Mesendoderm (in vitro differentiated cells): ENCODE data around the gene ANKS1A.

Experiments
- DNase-seq: peaks from one replicate; pipeline ENCODE4 v3.0.0; 2013
- H2AK5ac ChIP-seq: 2 replicates; pipeline ENCODE4 v1.6.1; 2013; ENCODE audit warnings: low read length, inconsistent platforms
- H2BK120ac ChIP-seq: 2 replicates; pipeline ENCODE4 v1.6.1; 2013; ENCODE audit warnings: low read depth, mild to moderate bottlenecking, low read length, moderate library complexity, mixed read lengths
- H2BK15ac ChIP-seq: replicated peaks from 2 replicates; pipeline ENCODE4 v1.6.1; 2013; ENCODE audit warnings: low read depth, mild to moderate bottlenecking, moderate library complexity
- H2BK5ac ChIP-seq: 2 replicates; pipeline ENCODE4 v1.6.1; 2013; ENCODE audit warnings: low read length, inconsistent platforms
- H3K18ac ChIP-seq: 2 replicates; pipeline ENCODE4 v1.6.1; 2013; ENCODE audit warnings: mild to moderate bottlenecking, low read length, mixed read lengths
- H3K23ac ChIP-seq: one replicate; pipeline ENCODE4 v1.6.1; 2013; ENCODE audit warnings: low read length
- H3K27ac ChIP-seq: 2 replicates; pipeline ENCODE4 v1.5.1; 2013; ENCODE audit warnings: low read depth, mild to moderate bottlenecking, inconsistent platforms, low read length, moderate library complexity
- H3K27me3 ChIP-seq: 2 replicates; pipeline ENCODE4 v1.6.1; 2013; ENCODE audit warnings: low read length, control low read depth, mild to moderate bottlenecking, inconsistent platforms; ENCODE audit not compliant: insufficient read depth, poor library complexity
- H3K36me3 ChIP-seq: 2 replicates; pipeline ENCODE4 v1.6.1; 2013; ENCODE audit warnings: low read length, inconsistent platforms; ENCODE audit not compliant: control insufficient read depth, insufficient read depth
- H3K4ac ChIP-seq: one replicate; pipeline ENCODE4 v1.6.1; 2013; ENCODE audit warnings: low read depth, mild to moderate bottlenecking, low read length, moderate library complexity
- H3K4me1 ChIP-seq: 2 replicates; pipeline ENCODE4 v1.6.1; 2013; ENCODE audit warnings: low read depth, low read length, inconsistent platforms; ENCODE audit not compliant: control insufficient read depth
- H3K4me2 ChIP-seq: 2 replicates; pipeline ENCODE4 v1.6.1; 2013; ENCODE audit warnings: low read length
- H3K4me3 ChIP-seq: 2 replicates; pipeline ENCODE4 v1.5.1; 2013; ENCODE audit warnings: mild to moderate bottlenecking, low read length
- H3K56ac ChIP-seq: one replicate; pipeline ENCODE4 v1.6.1; 2013; ENCODE audit warnings: low read length
- H3K79me1 ChIP-seq: 2 replicates; pipeline ENCODE4 v1.6.1; 2013; ENCODE audit warnings: low read length, inconsistent platforms
- H3K79me2 ChIP-seq: 2 replicates; pipeline ENCODE4 v1.6.1; 2013; ENCODE audit warnings: mild to moderate bottlenecking, low read length; ENCODE audit not compliant: control insufficient read depth, insufficient read depth
- H3K9ac ChIP-seq: 2 replicates; pipeline ENCODE4 v1.6.1; 2013; ENCODE audit warnings: low read length, inconsistent platforms
- H4K5ac ChIP-seq: one replicate; pipeline ENCODE4 v1.6.1; 2013; ENCODE audit warnings: low read length
- H4K8ac ChIP-seq: one replicate; pipeline ENCODE4 v1.6.1; 2013; ENCODE audit warnings: low read depth, mild to moderate bottlenecking, control low read depth, low read length, moderate library complexity
- WGBS: extraction: QIAGEN DNeasy Blood & Tissue Kit; methylation state at CpG from one replicate; pipeline ENCODE4 v1.1.7; 2013; ENCODE audit warnings: low lambda C conversion rate, missing lambda C conversion rate; ENCODE audit not compliant: insufficient coverage; ENCODE audit errors: extremely low coverage; 5-methylcytosine and 5-hydroxymethylcytosine counted together

The ANKS1A gene

DNA sequence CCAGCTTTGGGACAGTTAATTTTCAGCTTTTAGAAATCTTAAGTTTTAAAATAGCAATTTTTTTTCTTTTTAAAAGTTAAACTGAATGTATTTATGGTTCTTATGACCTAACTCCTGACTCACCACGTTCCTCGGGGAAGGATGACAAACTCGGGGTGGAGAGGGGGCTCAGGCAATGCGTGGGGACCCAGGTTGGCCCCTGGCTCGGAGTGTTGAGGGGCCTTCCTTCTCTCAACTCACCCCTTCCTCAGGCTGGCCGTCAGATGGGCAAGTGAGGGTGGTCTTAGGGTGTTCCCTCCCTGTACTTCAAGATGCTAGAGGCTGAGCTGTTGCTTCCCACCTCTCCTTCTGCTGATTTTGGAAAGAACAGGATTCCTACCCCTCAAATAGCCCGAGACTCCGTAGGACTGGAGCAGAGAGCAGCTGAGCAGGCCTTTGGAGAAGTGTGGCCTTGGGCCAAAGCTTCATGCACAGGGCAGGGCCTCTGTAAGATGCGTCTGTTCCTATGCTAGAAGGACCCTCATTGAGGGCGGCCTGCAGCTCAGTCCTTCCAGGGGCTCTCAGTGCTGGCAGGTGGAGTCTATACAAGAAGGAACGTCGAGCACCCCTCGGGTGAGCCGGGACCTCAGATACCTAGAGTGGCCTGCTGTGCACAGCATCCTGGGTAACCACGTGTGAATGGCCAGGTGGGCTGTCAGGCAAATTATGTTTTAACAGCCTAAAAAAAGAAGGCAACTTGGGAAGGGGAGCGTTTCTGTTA lies 172.8 kb downstream of the ANKS1A start:
- DNase-seq, result no peak
- no CpG with 5 or more reads among the region's 16 CpGs for WGBS
- no peak overlapping the region for H4K8ac ChIP-seq

DNA sequence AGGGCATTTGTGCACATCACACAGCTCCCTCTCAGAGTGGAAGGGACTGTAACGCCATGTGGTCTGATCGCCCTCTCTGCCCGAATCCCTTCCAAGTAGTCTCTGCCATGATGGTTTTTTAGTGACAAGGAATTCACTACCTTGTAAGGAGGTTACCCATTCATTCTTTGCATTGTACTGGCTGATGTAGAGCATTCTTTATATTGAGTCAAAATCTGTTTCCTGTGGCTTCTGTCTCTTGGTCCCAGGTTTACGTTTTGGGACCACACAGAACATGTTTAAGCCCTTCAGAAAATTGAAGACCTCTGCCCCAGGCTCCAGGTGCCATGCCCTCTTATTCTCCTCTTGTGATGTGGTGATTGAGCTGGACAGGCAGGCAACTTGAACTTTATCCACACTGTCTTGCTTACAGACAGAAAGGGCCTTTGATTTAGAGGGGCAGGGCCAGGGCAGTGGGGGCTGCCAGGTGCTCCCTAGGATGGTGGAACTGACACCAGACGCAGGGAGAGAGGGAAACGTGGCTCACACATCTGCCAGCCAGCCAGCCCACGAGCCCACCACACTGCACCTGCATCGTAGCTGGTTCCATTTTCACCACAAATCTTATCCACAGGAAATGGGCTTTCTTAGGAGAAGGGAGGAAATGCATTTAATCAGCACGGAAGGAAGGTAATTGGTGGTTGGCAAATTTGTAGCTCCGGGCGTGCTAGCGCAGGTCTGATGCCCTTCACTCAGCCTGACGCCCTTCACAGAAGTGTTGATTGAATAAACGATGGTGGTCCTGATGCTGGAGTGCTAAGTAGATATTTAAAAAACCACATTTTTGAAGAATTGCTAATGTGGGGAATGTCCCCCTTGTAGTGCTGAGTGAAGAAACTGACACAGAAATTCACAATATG lies 173.9 kb downstream of the ANKS1A start:
- H3K27ac ChIP-seq, result no peak overlapping the region
- no peak overlapping the region for H3K18ac ChIP-seq
- peak overlapping the region; percentile 12 for H3K56ac ChIP-seq
- DNase-seq, result no peak
- H3K4me1 ChIP-seq, result no peaks in the 10 kb centered on the region
- no peak overlapping the region for H2AK5ac ChIP-seq
- H3K27me3 ChIP-seq, result no peaks in the 10 kb centered on the region
- H3K9ac ChIP-seq, result no peak overlapping the region
- H2BK5ac ChIP-seq, result no peak overlapping the region
- H3K4ac ChIP-seq, result no peak overlapping the region
- no peak overlapping the region for H3K23ac ChIP-seq
- WGBS, result no CpG with 5 or more reads among the region's 14 CpGs
- no peak overlapping the region for H4K5ac ChIP-seq
- no peak overlapping the region for H3K4me2 ChIP-seq
- no peaks in the 10 kb centered on the region for H3K36me3 ChIP-seq
- no peak overlapping the region for H4K8ac ChIP-seq
- no peaks in the 10 kb centered on the region for H3K79me1 ChIP-seq
- H2BK120ac ChIP-seq, result no peak overlapping the region
- no peak overlapping the region for H3K4me3 ChIP-seq
- H3K79me2 ChIP-seq, result no peaks in the 10 kb centered on the region
- H2BK15ac ChIP-seq, result no peak overlapping the region

More for the DNA sequence above, 172.8 kb downstream of the ANKS1A start:
- Histone ChIP-seq H3K36me3 (no peaks in the 10 kb centered on the region), H4K5ac (no peak overlapping the region), H3K79me1 (no peaks in the 10 kb centered on the region), H3K18ac (no peak overlapping the region), H3K4me3 (no peak overlapping the region), H3K9ac (no peak overlapping the region), H2AK5ac (no peak overlapping the region), H3K79me2 (no peaks in the 10 kb centered on the region), H2BK15ac (no peak overlapping the region), H3K56ac (no peak overlapping the region), H3K27ac (no peak overlapping the region), H3K4me1 (no peaks in the 10 kb centered on the region), H3K27me3 (no peaks in the 10 kb centered on the region), H3K23ac (no peak overlapping the region), H3K4ac (no peak overlapping the region), H3K4me2 (no peak overlapping the region), H2BK5ac (no peak overlapping the region), H2BK120ac (no peak overlapping the region)

GRCh38 chr6:35063701-35064280 lies 174.7 kb downstream of the ANKS1A start:
- H3K79me1 ChIP-seq, result no peaks in the 10 kb centered on the region
- DNase-seq, result no peak
- no peak overlapping the region for H4K8ac ChIP-seq
- no peak overlapping the region for H2BK5ac ChIP-seq
- H3K4ac ChIP-seq, result no peak overlapping the region
- no peaks in the 10 kb centered on the region for H3K27me3 ChIP-seq
- WGBS, result no CpG with 5 or more reads among the region's 11 CpGs
- H2AK5ac ChIP-seq, result no peak overlapping the region
- H2BK15ac ChIP-seq, result no peak overlapping the region
- H3K23ac ChIP-seq, result no peak overlapping the region
- H3K4me1 ChIP-seq, result peaks cover 5% of the 10 kb centered on the region
- H3K18ac ChIP-seq, result no peak overlapping the region
- H4K5ac ChIP-seq, result no peak overlapping the region
- no peaks in the 10 kb centered on the region for H3K79me2 ChIP-seq
- H3K9ac ChIP-seq, result peak overlapping the region; percentile 13
- H3K4me2 ChIP-seq, result no peak overlapping the region
- H2BK120ac ChIP-seq, result no peak overlapping the region
- H3K27ac ChIP-seq, result no peak overlapping the region
- no peaks in the 10 kb centered on the region for H3K36me3 ChIP-seq
- H3K56ac ChIP-seq, result no peak overlapping the region
- H3K4me3 ChIP-seq, result no peak overlapping the region

DNA sequence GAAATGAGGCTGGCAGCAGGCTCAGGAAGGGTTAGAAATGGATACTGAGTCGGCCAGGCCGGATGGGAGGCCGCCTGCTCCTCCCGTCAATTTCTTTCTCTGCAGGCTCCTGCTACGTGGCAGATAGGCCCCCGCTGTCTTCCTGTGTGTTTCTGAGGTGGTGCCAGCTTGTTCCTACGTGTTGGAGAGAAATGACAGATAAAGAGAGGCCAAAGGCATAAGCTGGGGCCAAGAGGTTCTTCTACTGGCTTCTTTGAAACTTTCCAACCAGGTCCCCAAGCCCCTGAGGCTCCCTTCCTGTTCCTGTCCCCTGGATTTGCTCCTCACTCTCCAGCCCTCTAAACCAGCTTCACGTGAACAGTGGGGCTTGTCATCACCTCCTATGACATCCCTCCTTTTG lies 175.2 kb downstream of the ANKS1A start:
- H3K9ac ChIP-seq, result peak overlapping the region; percentile 13
- peak overlapping the region; percentile 46 for H3K56ac ChIP-seq
- H4K5ac ChIP-seq, result no peak overlapping the region
- H3K27me3 ChIP-seq, result no peaks in the 10 kb centered on the region
- no peak overlapping the region for H3K4ac ChIP-seq
- no peak overlapping the region for H3K4me2 ChIP-seq
- WGBS, result no CpG with 5 or more reads among the region's 8 CpGs
- DNase-seq, result no peak
- no peak overlapping the region for H3K4me3 ChIP-seq
- no peak overlapping the region for H2BK15ac ChIP-seq
- no peak overlapping the region for H3K27ac ChIP-seq
- H3K79me2 ChIP-seq, result no peaks in the 10 kb centered on the region
- H2BK120ac ChIP-seq, result no peak overlapping the region
- H2AK5ac ChIP-seq, result no peak overlapping the region
- no peaks in the 10 kb centered on the region for H3K36me3 ChIP-seq
- H4K8ac ChIP-seq, result no peak overlapping the region
- no peak overlapping the region for H3K23ac ChIP-seq
- H3K79me1 ChIP-seq, result no peaks in the 10 kb centered on the region
- H3K4me1 ChIP-seq, result peaks cover 9% of the 10 kb centered on the region
- H2BK5ac ChIP-seq, result no peak overlapping the region
- no peak overlapping the region for H3K18ac ChIP-seq

GRCh38 chr6:35064757-35065440 lies 175.8 kb downstream of the ANKS1A start:
- Histone ChIP-seq H3K4me3 (no peak overlapping the region), H2BK5ac (no peak overlapping the region), H3K23ac (no peak overlapping the region), H2BK120ac (no peak overlapping the region), H4K8ac (no peak overlapping the region), H4K5ac (no peak overlapping the region), H3K79me2 (no peaks in the 10 kb centered on the region), H3K9ac (no peak overlapping the region), H2AK5ac (no peak overlapping the region), H2BK15ac (no peak overlapping the region), H3K18ac (no peak overlapping the region), H3K4me2 (no peak overlapping the region), H3K27ac (no peak overlapping the region), H3K4ac (no peak overlapping the region), H3K36me3 (no peaks in the 10 kb centered on the region), H3K56ac (peak overlapping the region; percentile 46), H3K4me1 (peaks cover 9% of the 10 kb centered on the region), H3K79me1 (no peaks in the 10 kb centered on the region), H3K27me3 (no peaks in the 10 kb centered on the region)
- peak; percentile 63 for DNase-seq
- no CpG with 5 or more reads among the region's 8 CpGs for WGBS
